Measurements from ENCODE around the gene TM9SF3.

Gene TM9SF3

DNA sequence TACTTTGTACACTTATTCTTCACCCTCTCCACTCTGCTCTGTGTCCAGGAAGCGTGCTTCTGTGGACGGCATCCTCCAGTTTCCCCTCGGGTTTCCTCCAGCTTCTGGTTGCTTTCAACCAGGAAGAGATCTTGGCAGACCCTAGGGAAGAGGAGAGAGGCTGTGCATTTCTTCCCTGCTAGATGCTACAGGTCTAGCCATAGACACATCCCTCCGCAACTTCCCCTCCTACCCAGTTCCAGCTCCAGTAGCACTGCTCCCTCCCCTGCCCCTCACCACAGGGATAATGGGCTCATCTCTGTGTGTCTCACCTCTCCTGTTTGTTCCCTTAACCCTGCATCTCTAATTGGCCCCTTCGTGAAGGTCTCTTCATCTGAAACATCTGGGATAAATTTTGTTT, 89.4 kb downstream of the TM9SF3 start:
- H3K4me2 ChIP-seq (ENCODE audit: low read length), result no peak overlapping the region
- H3K79me1 ChIP-seq (ENCODE audit: low read length), result no peaks in the 10 kb centered on the region
- H4K91ac ChIP-seq (ENCODE audit: low read depth, low read length), result no peak overlapping the region
- no peak overlapping the region for H3K27ac ChIP-seq (ENCODE audit: low read depth, low read length)
- no peak overlapping the region for H3K18ac ChIP-seq (ENCODE audit: low read length)
- no peak overlapping the region for H3K14ac ChIP-seq (ENCODE audit: low read length)
- H3K79me2 ChIP-seq (ENCODE audit: control insufficient read depth, insufficient read depth, low read length, poor library complexity), result no peaks in the 10 kb centered on the region
- no peaks in the 10 kb centered on the region for H3K36me3 ChIP-seq (ENCODE audit: control insufficient read depth in 1 of 2, insufficient read depth in 2 of 2, low read length in 2 of 2)
- no peaks in the 10 kb centered on the region for H3K27me3 ChIP-seq (ENCODE audit: insufficient read depth, low read length)
- H3K9ac ChIP-seq (ENCODE audit: low read length), result no peak overlapping the region
- peaks cover 2% of the 10 kb centered on the region for H3K9me3 ChIP-seq (ENCODE audit: insufficient read depth, low read depth, low read length)
- no peak overlapping the region for H3K23ac ChIP-seq (ENCODE audit: low read length)
- H4K8ac ChIP-seq (ENCODE audit: low read depth, low read length), result no peak overlapping the region
- no CpG with 5 or more reads among the region's 5 CpGs for WGBS (ENCODE audit: extremely low coverage, insufficient coverage, insufficient read length)
- H2BK120ac ChIP-seq (ENCODE audit: insufficient read depth, low read length, poor library complexity), result no peak overlapping the region
- H2BK5ac ChIP-seq (ENCODE audit: low read depth, low read length, poor library complexity), result no peak overlapping the region
- H2AK5ac ChIP-seq (ENCODE audit: low read length), result no peak overlapping the region
- no peak for DNase-seq
- peaks cover 6 to 8% of the 10 kb centered on the region in 2 experiments for H3K4me1 ChIP-seq (ENCODE audit: control insufficient read depth in 1 of 2, insufficient read depth in 2 of 2, low read length in 2 of 2)
- no peak overlapping the region for H2BK12ac ChIP-seq (ENCODE audit: low read length)
- H4K12ac ChIP-seq (ENCODE audit: low read depth, low read length), result no peak overlapping the region
- H2AFZ ChIP-seq (ENCODE audit: insufficient read depth, low read length, poor library complexity), result no peak overlapping the region
- H3K4me3 ChIP-seq (ENCODE audit: low read depth, low read length), result no peak overlapping the region
- H3K4ac ChIP-seq (ENCODE audit: low read depth, low read length), result no peak overlapping the region

DNA sequence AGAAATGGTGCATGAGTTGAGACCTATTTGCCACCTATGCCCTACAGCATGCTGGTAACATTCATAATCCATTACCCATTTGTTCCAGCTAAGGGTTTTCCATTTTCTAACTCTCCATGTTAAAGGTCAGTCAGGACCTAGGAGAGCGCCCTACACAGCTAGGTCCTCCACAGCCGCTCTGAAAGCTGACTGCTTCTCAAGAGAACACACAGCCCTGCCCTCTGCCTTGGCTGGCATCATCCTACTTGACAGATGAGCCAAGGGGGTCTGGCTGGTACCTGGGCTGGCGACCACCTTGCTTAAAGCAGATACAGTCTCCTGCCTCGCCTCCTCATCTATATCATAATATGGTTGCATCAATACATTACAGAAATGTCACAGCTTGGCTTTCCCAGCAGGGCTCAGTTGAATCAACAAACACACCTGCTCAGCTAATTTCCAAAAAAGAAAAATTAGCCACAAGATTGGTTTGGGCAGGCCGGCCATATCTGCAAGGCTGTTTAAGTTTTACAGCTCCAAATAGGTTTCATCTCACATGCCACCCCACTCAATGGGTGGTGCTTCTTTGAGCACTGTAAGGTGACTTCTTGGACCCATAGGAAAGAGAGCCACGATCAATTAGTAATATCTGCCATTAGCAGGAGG, 90.4 kb downstream of the TM9SF3 start:
- H4K12ac ChIP-seq (ENCODE audit: low read depth, low read length), result no peak overlapping the region
- H3K4ac ChIP-seq (ENCODE audit: low read depth, low read length), result no peak overlapping the region
- no peak overlapping the region for H3K27ac ChIP-seq (ENCODE audit: low read depth, low read length)
- H2AK5ac ChIP-seq (ENCODE audit: low read length), result no peak overlapping the region
- H3K36me3 ChIP-seq (ENCODE audit: control insufficient read depth in 1 of 2, insufficient read depth in 2 of 2, low read length in 2 of 2), result no peaks in the 10 kb centered on the region
- H3K27me3 ChIP-seq (ENCODE audit: insufficient read depth, low read length), result no peaks in the 10 kb centered on the region
- no peak overlapping the region for H3K4me3 ChIP-seq (ENCODE audit: low read depth, low read length)
- H2AFZ ChIP-seq (ENCODE audit: insufficient read depth, low read length, poor library complexity), result no peak overlapping the region
- H2BK120ac ChIP-seq (ENCODE audit: insufficient read depth, low read length, poor library complexity), result no peak overlapping the region
- no peak overlapping the region for H2BK5ac ChIP-seq (ENCODE audit: low read depth, low read length, poor library complexity)
- H3K14ac ChIP-seq (ENCODE audit: low read length), result no peak overlapping the region
- H3K79me2 ChIP-seq (ENCODE audit: control insufficient read depth, insufficient read depth, low read length, poor library complexity), result no peaks in the 10 kb centered on the region
- H4K91ac ChIP-seq (ENCODE audit: low read depth, low read length), result no peak overlapping the region
- H2BK12ac ChIP-seq (ENCODE audit: low read length), result no peak overlapping the region
- H3K79me1 ChIP-seq (ENCODE audit: low read length), result no peaks in the 10 kb centered on the region
- H3K4me2 ChIP-seq (ENCODE audit: low read length), result no peak overlapping the region
- H4K8ac ChIP-seq (ENCODE audit: low read depth, low read length), result no peak overlapping the region
- no CpG with 5 or more reads among the region's 6 CpGs for WGBS (ENCODE audit: extremely low coverage, insufficient coverage, insufficient read length)
- no peak overlapping the region for H3K9ac ChIP-seq (ENCODE audit: low read length)
- H3K23ac ChIP-seq (ENCODE audit: low read length), result no peak overlapping the region
- DNase-seq, result peak; percentile 28 to 61
- no peaks in the 10 kb centered on the region for H3K4me1 ChIP-seq (ENCODE audit: control insufficient read depth in 1 of 2, insufficient read depth in 2 of 2, low read length in 2 of 2)
- H3K9me3 ChIP-seq (ENCODE audit: insufficient read depth, low read depth, low read length), result peaks cover 2% of the 10 kb centered on the region
- no peak overlapping the region for H3K18ac ChIP-seq (ENCODE audit: low read length)

DNA sequence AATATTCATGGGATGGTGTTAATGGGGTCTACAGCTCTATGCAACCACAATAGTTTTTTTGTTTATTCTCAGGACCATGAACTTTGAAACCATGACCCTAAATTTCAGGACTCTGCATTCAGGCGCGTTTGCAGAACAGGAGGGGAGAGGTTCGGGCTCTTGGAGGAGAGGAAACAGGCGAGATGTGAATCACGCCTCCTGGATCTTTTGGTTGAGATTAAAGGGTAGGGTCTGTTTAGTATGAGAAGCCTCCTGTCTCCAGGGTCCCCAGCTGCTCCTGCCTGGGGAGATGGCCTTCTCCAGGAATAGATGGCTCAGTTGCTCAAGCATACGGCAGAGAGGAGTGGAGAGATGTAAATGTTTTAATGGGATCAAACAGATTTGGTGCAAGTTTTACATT, 91.3 kb downstream of the TM9SF3 start:
- Histone ChIP-seq H4K91ac (ENCODE audit: low read depth, low read length) (no peak overlapping the region), H2AK5ac (ENCODE audit: low read length) (no peak overlapping the region), H3K9ac (ENCODE audit: low read length) (no peak overlapping the region), H3K79me1 (ENCODE audit: low read length) (no peaks in the 10 kb centered on the region), H3K4me3 (ENCODE audit: low read depth, low read length) (no peak overlapping the region), H2AFZ (ENCODE audit: insufficient read depth, low read length, poor library complexity) (no peak overlapping the region), H3K27me3 (ENCODE audit: insufficient read depth, low read length) (no peaks in the 10 kb centered on the region), H3K23ac (ENCODE audit: low read length) (no peak overlapping the region), H3K14ac (ENCODE audit: low read length) (no peak overlapping the region), H3K4ac (ENCODE audit: low read depth, low read length) (no peak overlapping the region), H3K36me3 (ENCODE audit: control insufficient read depth in 1 of 2, insufficient read depth in 2 of 2, low read length in 2 of 2) (no peaks in the 10 kb centered on the region), H3K18ac (ENCODE audit: low read length) (no peak overlapping the region), H2BK120ac (ENCODE audit: insufficient read depth, low read length, poor library complexity) (no peak overlapping the region), H4K8ac (ENCODE audit: low read depth, low read length) (no peak overlapping the region), H3K79me2 (ENCODE audit: control insufficient read depth, insufficient read depth, low read length, poor library complexity) (no peaks in the 10 kb centered on the region), H2BK12ac (ENCODE audit: low read length) (no peak overlapping the region), H2BK5ac (ENCODE audit: low read depth, low read length, poor library complexity) (no peak overlapping the region), H4K12ac (ENCODE audit: low read depth, low read length) (no peak overlapping the region), H3K4me1 (ENCODE audit: control insufficient read depth in 1 of 2, insufficient read depth in 2 of 2, low read length in 2 of 2) (no peaks in the 10 kb centered on the region), H3K9me3 (ENCODE audit: insufficient read depth, low read depth, low read length) (peaks cover 2% of the 10 kb centered on the region), H3K4me2 (ENCODE audit: low read length) (no peak overlapping the region), H3K27ac (ENCODE audit: low read depth, low read length) (no peak overlapping the region)
- DNase-seq, result no peak
- no CpG with 5 or more reads among the region's 6 CpGs for WGBS (ENCODE audit: extremely low coverage, insufficient coverage, insufficient read length)

DNA sequence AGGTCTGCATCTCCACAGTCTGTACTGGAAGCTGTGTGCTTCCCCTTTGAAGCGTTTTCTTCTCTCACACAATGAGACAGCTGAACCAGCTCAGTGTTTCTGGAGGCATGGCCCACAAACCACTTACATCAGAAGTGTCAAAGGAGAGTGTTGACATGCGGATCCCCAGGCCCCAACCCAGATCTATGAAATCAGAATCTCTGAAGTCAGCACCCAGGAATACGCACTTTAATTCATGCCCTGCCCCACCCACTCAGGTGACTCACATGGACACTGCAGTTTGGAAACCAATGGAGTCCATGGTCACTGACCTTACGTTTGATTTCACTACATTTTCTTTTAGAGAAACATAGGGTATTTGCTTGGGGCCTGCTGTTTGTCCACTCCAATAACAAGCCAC, 92.1 kb downstream of the TM9SF3 start:
- WGBS (ENCODE audit: extremely low coverage, insufficient coverage, insufficient read length), result no CpG with 5 or more reads among the region's 4 CpGs
- no peak overlapping the region for H2AK5ac ChIP-seq (ENCODE audit: low read length)
- H4K12ac ChIP-seq (ENCODE audit: low read depth, low read length), result no peak overlapping the region

More for the DNA sequence above, 92.1 kb downstream of the TM9SF3 start:
- H2BK120ac ChIP-seq (ENCODE audit: insufficient read depth, low read length, poor library complexity), result no peak overlapping the region
- no peak overlapping the region for H3K9ac ChIP-seq (ENCODE audit: low read length)
- H3K36me3 ChIP-seq (ENCODE audit: control insufficient read depth in 1 of 2, insufficient read depth in 2 of 2, low read length in 2 of 2), result no peaks in the 10 kb centered on the region
- no peak overlapping the region for H3K18ac ChIP-seq (ENCODE audit: low read length)
- no peak overlapping the region for H3K23ac ChIP-seq (ENCODE audit: low read length)
- H3K4me1 ChIP-seq (ENCODE audit: control insufficient read depth in 1 of 2, insufficient read depth in 2 of 2, low read length in 2 of 2), result no peaks in the 10 kb centered on the region
- no peak overlapping the region for H2BK5ac ChIP-seq (ENCODE audit: low read depth, low read length, poor library complexity)
- no peak overlapping the region for H3K27ac ChIP-seq (ENCODE audit: low read depth, low read length)
- no peak for DNase-seq
- no peak overlapping the region for H3K4me3 ChIP-seq (ENCODE audit: low read depth, low read length)
- H3K4ac ChIP-seq (ENCODE audit: low read depth, low read length), result no peak overlapping the region
- no peaks in the 10 kb centered on the region for H3K79me2 ChIP-seq (ENCODE audit: control insufficient read depth, insufficient read depth, low read length, poor library complexity)
- no peak overlapping the region for H3K14ac ChIP-seq (ENCODE audit: low read length)
- no peaks in the 10 kb centered on the region for H3K79me1 ChIP-seq (ENCODE audit: low read length)
- H4K91ac ChIP-seq (ENCODE audit: low read depth, low read length), result no peak overlapping the region
- no peaks in the 10 kb centered on the region for H3K27me3 ChIP-seq (ENCODE audit: insufficient read depth, low read length)
- H3K4me2 ChIP-seq (ENCODE audit: low read length), result no peak overlapping the region
- no peak overlapping the region for H2AFZ ChIP-seq (ENCODE audit: insufficient read depth, low read length, poor library complexity)
- no peak overlapping the region for H4K8ac ChIP-seq (ENCODE audit: low read depth, low read length)
- no peak overlapping the region for H2BK12ac ChIP-seq (ENCODE audit: low read length)
- peaks cover 2% of the 10 kb centered on the region for H3K9me3 ChIP-seq (ENCODE audit: insufficient read depth, low read depth, low read length)
